H1 (cell line): ENCODE measurements around the gene EIF4A3. TPM values are rescaled to one million over a fixed set of nuclear protein-coding genes. Genes with fewer than 3 reads are reported as not detected.

Experiments
- KDM1A ChIP-seq: fragments of 200-600, 300-600 bp; sonication (generic); IDR thresholded peaks from 2 replicates; pipeline ENCODE4 v1.7.1; 2016; ENCODE audit warnings: mild to moderate bottlenecking, low read length, borderline replicate concordance
- SRF ChIP-seq: IDR thresholded peaks from 2 replicates; pipeline ENCODE4 v1.6.1; 2011; ENCODE audit warnings: mild to moderate bottlenecking, low read depth, low read length, moderate library complexity
- polyA plus RNA-seq, 7 experiments: library from polyadenylated mRNA; depleted of rRNA in 3 of 7; stranded (reverse) in 5 of 7; unstranded in 2 of 7; fragments of >200 nt in 5 of 7; fragments of 200-250 nt in 2 of 7; gene quantifications; 1 replicate in 5 of 7; 2 replicates in 1 of 7; 4 replicates in 1 of 7; pipeline versions ENCODE4 v1.2.1 to v1.2.3, GENCODE V29; 2011 to 2013; ENCODE audit warnings: missing spikeins in 2 of 7, mixed read lengths in 2 of 7
- total RNA-seq: library from RNA; stranded (reverse); fragmentation: NEBNext Ultra II Directional; extraction: Animal tissue kit (Norgen Biotek cat#: 25700); gene quantifications from 2 replicates; pipeline ENCODE4 v1.2.1, GENCODE V29; 2021

The EIF4A3 gene
- total and polyA plus RNA-seq, 2 of the 8 experiments (the other 6 are each of a cell fraction or from before 2014, with no cell fraction given), result 142 to 146 TPM

DNA sequence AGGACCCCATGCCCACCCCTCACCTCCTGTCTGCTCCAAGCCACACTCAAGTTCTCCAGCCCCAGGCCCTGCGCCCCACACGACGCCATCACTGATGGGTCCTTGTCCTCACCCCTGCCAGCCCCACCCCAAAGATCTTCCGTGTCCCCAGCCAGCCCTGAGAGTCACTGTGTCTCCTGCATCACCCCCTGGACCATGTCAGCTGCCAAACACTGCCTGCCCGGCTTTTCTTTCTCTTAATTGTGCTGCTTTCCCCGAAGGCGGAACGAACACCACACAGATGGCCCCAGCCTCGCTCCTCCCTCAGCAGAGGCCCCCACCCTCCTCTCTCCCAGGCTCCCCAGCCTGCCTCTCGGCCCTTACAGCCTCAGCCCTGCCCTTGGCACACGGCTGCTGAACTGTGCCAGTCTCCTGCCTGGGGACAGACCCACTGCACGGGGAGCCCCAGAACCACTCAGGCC lies 50.3 kb downstream of the EIF4A3 start (continued):
- TF ChIP-seq KDM1A (no peak), SRF (no peak)
